HepG2 (cell line): ENCODE data around the gene PRR19.

Experiments used
- BRCA1 ChIP-seq: sonication (generic); formaldehyde crosslinking; IDR thresholded peaks from 2 replicates; pipeline ENCODE4 v1.4.0; 2020; ENCODE audit warnings: missing genetic modification reagents
- ELF4 ChIP-seq: sonication (generic); formaldehyde crosslinking; IDR thresholded peaks from 2 replicates; pipeline ENCODE4 v1.5.0; 2020; ENCODE audit warnings: missing genetic modification reagents, mild to moderate bottlenecking, moderate library complexity, borderline replicate concordance
- GABPA ChIP-seq, 2 experiments: IDR thresholded peaks; 2 replicates each; pipeline ENCODE4 v1.6.1; 2011 to 2016; ENCODE audit warnings: low read depth in 2 of 2, low read length in 1 of 2, missing biosample characterization in 1 of 2, missing genetic modification characterization in 1 of 2
- HDAC1 ChIP-seq: sonication (generic); formaldehyde crosslinking; IDR thresholded peaks from 2 replicates; pipeline ENCODE4 v1.5.1; 2020; ENCODE audit warnings: mild to moderate bottlenecking, missing genetic modification reagents
- JUNB ChIP-seq: sonication (generic); formaldehyde crosslinking; IDR thresholded peaks from 2 replicates; pipeline ENCODE4 v1.8.0; 2022; ENCODE audit warnings: missing genetic modification reagents, mild to moderate bottlenecking, borderline replicate concordance
- REL ChIP-seq: sonication (generic); formaldehyde crosslinking; conservative IDR thresholded peaks from 2 replicates; pipeline ENCODE4 v1.8.0; 2022; ENCODE audit warnings: mild to moderate bottlenecking, missing genetic modification reagents, moderate library complexity
- ZSCAN30 ChIP-seq: sonication (generic); formaldehyde crosslinking; IDR thresholded peaks from 2 replicates; pipeline ENCODE4 v1.5.0; 2020; ENCODE audit warnings: mild to moderate bottlenecking, missing genetic modification reagents
- TF ChIP-seq, protein P1 (sequence below): sonication (generic); formaldehyde crosslinking; IDR thresholded peaks from 2 replicates; pipeline ENCODE4 v1.5.0; 2020; ENCODE audit warnings: mild to moderate bottlenecking, missing genetic modification reagents, moderate library complexity

DNA sequence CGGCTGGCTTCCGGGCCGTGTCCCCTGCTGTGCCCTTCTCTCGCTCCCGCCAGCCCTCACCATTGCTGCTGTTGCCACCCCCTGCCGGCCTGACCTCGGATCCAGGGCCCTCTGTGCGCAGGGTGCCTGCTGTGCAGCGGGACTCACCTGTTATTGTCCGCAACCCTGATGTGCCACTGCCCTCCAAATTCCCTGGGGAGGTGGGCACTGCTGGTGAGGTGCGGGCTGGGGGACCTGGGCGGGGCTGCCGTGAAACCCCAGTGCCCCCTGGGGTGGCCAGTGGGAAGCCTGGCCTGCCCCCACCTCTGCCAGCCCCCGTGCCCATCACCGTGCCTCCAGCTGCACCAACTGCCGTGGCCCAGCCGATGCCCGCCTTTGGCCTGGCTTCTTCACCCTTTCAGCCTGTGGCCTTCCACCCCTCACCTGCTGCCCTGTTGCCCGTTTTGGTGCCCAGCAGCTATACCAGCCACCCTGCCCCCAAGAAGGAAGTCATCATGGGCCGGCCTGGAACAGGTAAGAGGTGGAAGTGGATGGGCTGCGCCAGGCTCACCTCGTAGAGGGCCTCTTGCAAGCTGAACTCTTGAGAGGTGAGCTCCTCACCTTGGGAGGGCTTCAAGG, 27.8 kb upstream of the PRR19 start:
- TF ChIP-seq HDAC1 (CRISPR knock-in tag) (no peak), ZSCAN30 (CRISPR knock-in tag) (no peak), BRCA1 (CRISPR knock-in tag) (no peak), ELF4 (CRISPR knock-in tag) (no peak), JUNB (CRISPR knock-in tag) (no peak), REL (CRISPR knock-in tag) (no peak), GABPA (IDR thresholded peaks at IDR 0.05; ENCODE audit: low read depth, low read length) (no peak), GABPA (CRISPR knock-in tag; IDR thresholded peaks at IDR 0.05; ENCODE audit: low read depth) (no peak)
- TF ChIP-seq, protein P1, sequence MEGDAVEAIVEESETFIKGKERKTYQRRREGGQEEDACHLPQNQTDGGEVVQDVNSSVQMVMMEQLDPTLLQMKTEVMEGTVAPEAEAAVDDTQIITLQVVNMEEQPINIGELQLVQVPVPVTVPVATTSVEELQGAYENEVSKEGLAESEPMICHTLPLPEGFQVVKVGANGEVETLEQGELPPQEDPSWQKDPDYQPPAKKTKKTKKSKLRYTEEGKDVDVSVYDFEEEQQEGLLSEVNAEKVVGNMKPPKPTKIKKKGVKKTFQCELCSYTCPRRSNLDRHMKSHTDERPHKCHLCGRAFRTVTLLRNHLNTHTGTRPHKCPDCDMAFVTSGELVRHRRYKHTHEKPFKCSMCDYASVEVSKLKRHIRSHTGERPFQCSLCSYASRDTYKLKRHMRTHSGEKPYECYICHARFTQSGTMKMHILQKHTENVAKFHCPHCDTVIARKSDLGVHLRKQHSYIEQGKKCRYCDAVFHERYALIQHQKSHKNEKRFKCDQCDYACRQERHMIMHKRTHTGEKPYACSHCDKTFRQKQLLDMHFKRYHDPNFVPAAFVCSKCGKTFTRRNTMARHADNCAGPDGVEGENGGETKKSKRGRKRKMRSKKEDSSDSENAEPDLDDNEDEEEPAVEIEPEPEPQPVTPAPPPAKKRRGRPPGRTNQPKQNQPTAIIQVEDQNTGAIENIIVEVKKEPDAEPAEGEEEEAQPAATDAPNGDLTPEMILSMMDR = no peak
